ENCODE results near the gene ESRRG. TPM values are rescaled to one million over a fixed set of nuclear protein-coding genes. Genes with fewer than 3 reads are reported as not detected.

The ESRRG gene
- total RNA-seq, 1 experiment from 2014 or later: 0.44 TPM

DNA sequence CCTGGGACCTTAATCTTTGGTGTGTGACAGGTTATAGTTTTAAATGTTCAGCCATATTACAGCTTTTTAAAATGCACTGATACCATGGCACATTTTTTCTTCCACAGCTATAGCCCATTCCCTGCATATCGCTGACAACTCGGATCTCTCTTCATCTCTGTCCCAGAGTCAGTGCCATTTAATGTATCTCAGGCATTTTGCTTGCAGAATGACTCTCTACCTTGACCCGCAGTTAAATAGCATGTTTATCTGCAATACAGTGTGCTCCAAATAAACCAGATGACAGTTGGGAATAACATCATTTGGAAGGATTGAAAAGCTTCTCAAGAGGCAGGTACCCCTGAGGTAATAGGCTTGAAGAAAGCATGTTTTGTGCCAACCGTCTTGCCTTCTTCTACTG lies 200.2 kb downstream of the ESRRG start:
- Mint-ChIP-seq H3K4me3 (no peak overlapping the region), H3K36me3 (ENCODE audit: insufficient read depth in 1 of 3, low read depth in 3 of 3) (peaks cover 0 to 4% (median 0%) of the 10 kb centered on the region in 3 experiments; a peak in 2 of 7 replicates), H3K9me3 (no peaks in the 10 kb centered on the region), H3K27ac (no peak overlapping the region), H3K4me1 (no peaks in the 10 kb centered on the region), H3K27me3 (ENCODE audit: low read depth) (no peaks in the 10 kb centered on the region)
- no peak overlapping the region for H4K91ac ChIP-seq (ENCODE audit: insufficient read length, low read depth, low read length)
- H2BK5ac ChIP-seq (ENCODE audit: insufficient read length, low read length): no peak overlapping the region
- H3K79me1 ChIP-seq (ENCODE audit: insufficient read depth, low read depth, low read length, poor library complexity, severe bottlenecking): no peaks in the 10 kb centered on the region
- H4K5ac ChIP-seq (ENCODE audit: insufficient read length, low read depth, low read length): no peak overlapping the region
- H3T11ph ChIP-seq (ENCODE audit: low read length): no peak overlapping the region
- H2BK120ac ChIP-seq (ENCODE audit: low read depth, low read length, poor library complexity, severe bottlenecking): no peak overlapping the region
- H3K27ac ChIP-seq (ENCODE audit: insufficient read length, low read depth, low read length): no peak overlapping the region
- H3K4ac ChIP-seq (ENCODE audit: low read depth, low read length): no peak overlapping the region
- H2AK5ac ChIP-seq (ENCODE audit: insufficient read length, low read length): no peak overlapping the region
- no CpG with 5 or more reads among the region's 4 CpGs for WGBS (ENCODE audit: extremely low coverage, insufficient read length, low lambda C conversion rate)
- no peak overlapping the region for H2BK15ac ChIP-seq (ENCODE audit: low read depth, low read length)
- no peak overlapping the region for H2AFZ ChIP-seq (ENCODE audit: low read length)
- H3K9me3 ChIP-seq (ENCODE audit: control insufficient read depth, low read depth, low read length): no peaks in the 10 kb centered on the region
- DNase-seq: no peak
- no peak overlapping the region for H2BK20ac ChIP-seq (ENCODE audit: low read depth, low read length, poor library complexity, severe bottlenecking)
- H3K4me1 ChIP-seq (ENCODE audit: insufficient read depth, low read length): no peaks in the 10 kb centered on the region
- H3K23me2 ChIP-seq (ENCODE audit: insufficient read length, low read depth, low read length, poor library complexity, severe bottlenecking): no peaks in the 10 kb centered on the region
- no peak overlapping the region for H2BK12ac ChIP-seq (ENCODE audit: insufficient read length, low read depth, low read length)
- H4K8ac ChIP-seq (replicated peaks; ENCODE audit: insufficient read length, low read depth, low read length): no peak overlapping the region
- no peaks in the 10 kb centered on the region for H3K79me2 ChIP-seq (ENCODE audit: insufficient read depth, low read length)
- H3K14ac ChIP-seq (ENCODE audit: insufficient read depth, low read length): no peak overlapping the region
- H3K4me2 ChIP-seq (ENCODE audit: insufficient read depth, insufficient read length, low read length): no peak overlapping the region
- H3K18ac ChIP-seq (ENCODE audit: insufficient read length, low read depth, low read length): no peak overlapping the region
- no peaks in the 10 kb centered on the region for H3K27me3 ChIP-seq (ENCODE audit: insufficient read depth, low read length)
- TF ChIP-seq, protein P1, sequence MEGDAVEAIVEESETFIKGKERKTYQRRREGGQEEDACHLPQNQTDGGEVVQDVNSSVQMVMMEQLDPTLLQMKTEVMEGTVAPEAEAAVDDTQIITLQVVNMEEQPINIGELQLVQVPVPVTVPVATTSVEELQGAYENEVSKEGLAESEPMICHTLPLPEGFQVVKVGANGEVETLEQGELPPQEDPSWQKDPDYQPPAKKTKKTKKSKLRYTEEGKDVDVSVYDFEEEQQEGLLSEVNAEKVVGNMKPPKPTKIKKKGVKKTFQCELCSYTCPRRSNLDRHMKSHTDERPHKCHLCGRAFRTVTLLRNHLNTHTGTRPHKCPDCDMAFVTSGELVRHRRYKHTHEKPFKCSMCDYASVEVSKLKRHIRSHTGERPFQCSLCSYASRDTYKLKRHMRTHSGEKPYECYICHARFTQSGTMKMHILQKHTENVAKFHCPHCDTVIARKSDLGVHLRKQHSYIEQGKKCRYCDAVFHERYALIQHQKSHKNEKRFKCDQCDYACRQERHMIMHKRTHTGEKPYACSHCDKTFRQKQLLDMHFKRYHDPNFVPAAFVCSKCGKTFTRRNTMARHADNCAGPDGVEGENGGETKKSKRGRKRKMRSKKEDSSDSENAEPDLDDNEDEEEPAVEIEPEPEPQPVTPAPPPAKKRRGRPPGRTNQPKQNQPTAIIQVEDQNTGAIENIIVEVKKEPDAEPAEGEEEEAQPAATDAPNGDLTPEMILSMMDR (conservative IDR thresholded peaks at IDR 0.05): no peak
- no peak overlapping the region for H3K56ac ChIP-seq (ENCODE audit: insufficient read length, low read depth, low read length)
- no peak overlapping the region for H3K23ac ChIP-seq (ENCODE audit: insufficient read length, low read depth, low read length)
- no peak overlapping the region for H3K9ac ChIP-seq (ENCODE audit: extremely low read depth, insufficient read length, low read length)
- no peaks in the 10 kb centered on the region for H4K20me1 ChIP-seq (ENCODE audit: control insufficient read depth, insufficient read depth, insufficient read length)

Measured in H9 (cell line).